ENCODE data around the gene PHKB.

PHKB gene

DNA sequence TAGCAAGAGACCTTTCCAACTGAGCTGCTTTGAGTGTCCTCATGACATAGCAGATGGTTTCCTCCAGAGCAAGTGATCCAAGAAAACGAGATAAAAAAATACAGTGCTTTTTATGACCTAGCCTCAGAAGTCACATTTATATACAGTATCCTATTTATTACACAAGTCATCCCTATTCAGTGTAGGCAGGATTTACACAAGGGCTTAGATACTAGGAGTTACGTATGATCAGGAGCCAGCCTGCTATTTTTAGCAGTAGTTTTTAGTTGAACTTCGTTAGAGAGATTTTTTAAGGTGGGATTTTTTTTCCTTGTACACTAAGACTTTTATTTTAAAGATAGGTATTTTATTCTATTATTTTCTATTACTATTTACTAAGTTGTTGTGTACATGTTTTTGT lies 58.4 kb downstream of the PHKB start:
- POLR2A ChIA-PET = no interaction called here
- TF ChIP-seq, protein P1, sequence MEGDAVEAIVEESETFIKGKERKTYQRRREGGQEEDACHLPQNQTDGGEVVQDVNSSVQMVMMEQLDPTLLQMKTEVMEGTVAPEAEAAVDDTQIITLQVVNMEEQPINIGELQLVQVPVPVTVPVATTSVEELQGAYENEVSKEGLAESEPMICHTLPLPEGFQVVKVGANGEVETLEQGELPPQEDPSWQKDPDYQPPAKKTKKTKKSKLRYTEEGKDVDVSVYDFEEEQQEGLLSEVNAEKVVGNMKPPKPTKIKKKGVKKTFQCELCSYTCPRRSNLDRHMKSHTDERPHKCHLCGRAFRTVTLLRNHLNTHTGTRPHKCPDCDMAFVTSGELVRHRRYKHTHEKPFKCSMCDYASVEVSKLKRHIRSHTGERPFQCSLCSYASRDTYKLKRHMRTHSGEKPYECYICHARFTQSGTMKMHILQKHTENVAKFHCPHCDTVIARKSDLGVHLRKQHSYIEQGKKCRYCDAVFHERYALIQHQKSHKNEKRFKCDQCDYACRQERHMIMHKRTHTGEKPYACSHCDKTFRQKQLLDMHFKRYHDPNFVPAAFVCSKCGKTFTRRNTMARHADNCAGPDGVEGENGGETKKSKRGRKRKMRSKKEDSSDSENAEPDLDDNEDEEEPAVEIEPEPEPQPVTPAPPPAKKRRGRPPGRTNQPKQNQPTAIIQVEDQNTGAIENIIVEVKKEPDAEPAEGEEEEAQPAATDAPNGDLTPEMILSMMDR (IDR thresholded peaks at IDR 0.05; ENCODE audit: control extremely low read depth, extremely low read depth, low read depth, missing control alignments) = no peak
- DNase-seq (ENCODE audit: extremely low spot score) = no peak
- CTCF ChIA-PET = interaction anchor here (1.8 kb wide), 1 partner anchor 13 kb away, joined by 4 read pairs; no protein-coding TSS in a partner anchor

DNA sequence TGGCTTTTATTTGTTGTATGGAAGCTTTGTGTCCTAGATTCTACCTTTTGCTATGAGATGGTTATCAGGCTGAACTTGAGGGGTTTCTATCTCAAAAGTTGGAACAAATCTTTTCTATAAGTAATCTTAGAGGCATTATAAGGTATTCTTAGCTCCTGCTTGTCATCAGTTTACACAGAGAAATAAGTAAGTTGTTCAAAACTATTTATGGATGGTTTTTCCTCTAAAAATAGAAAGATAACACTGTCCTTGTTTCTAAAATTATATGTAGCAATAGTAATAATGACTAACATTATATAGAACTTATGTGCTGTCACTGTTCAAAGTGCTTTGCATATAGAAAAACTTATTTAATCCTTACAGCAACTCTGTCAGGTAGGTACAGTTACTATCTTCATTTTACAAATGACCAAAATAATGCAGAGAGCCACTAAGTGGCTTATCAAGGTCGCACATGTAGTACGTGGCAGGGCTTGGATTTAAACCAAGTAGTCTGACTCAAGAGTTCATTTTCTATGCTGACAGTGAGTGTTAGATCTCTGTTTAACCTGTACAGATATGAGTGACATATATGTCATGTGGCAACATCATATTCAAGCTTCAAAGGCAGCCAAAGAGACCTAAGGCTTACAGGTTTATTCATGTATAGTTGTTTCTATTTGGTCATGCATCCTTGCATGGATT lies 59.0 kb downstream of the PHKB start:
- TF ChIP-seq, protein P1 (IDR thresholded peaks at IDR 0.05; ENCODE audit: control extremely low read depth, extremely low read depth, low read depth, missing control alignments) = no peak
- DNase-seq (ENCODE audit: extremely low spot score) = no peak
- POLR2A ChIA-PET = no interaction called here
- CTCF ChIA-PET = interaction anchor here (1.0 to 1.8 kb wide), 3 partner anchors 9 to 59 kb away, joined by 3 to 4 read pairs (median 3); partner anchors contain the start of genes ITFG1 and PHKB

DNA sequence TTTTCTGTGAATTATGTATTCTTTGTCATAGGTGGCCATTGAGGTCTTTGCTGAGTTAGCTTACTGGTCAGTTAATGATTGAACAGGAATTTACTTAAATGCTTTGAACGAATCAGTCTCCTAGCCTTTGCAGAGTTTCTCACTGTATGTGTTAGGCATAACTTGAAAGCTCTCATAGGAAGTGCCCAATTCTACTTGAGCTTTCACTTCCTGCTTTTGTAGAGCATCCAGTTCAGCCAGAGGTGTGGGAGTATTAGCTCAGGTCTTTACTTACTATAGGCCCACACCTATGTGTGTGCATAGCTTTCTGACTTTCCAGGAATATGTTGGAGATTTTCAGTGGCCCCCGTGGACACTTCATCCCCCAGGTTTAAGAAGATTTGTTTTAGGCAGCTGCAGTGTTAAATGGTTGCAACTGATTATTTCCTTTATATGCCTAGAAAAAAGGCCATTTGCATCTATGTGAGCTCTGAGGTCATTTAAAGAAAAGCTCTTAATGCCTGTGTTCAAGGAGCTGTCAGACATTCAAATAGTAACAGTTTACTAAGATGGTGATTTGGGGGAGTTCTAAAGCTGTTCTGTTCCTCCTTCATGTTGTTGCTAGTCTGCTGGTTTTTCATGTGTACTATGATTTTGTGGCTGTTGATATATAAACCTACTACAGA lies 62.3 kb downstream of the PHKB start:
- TF ChIP-seq, protein P1 (IDR thresholded peaks at IDR 0.05; ENCODE audit: control extremely low read depth, extremely low read depth, low read depth, missing control alignments) = no peak
- DNase-seq (ENCODE audit: extremely low spot score) = peak; percentile 70
- POLR2A ChIA-PET = no interaction called here
- CTCF ChIA-PET = interaction anchor here (0.9 to 1.2 kb wide), 3 partner anchors 11 to 101 kb away, joined by 3 read pairs; no protein-coding TSS in a partner anchor

DNA sequence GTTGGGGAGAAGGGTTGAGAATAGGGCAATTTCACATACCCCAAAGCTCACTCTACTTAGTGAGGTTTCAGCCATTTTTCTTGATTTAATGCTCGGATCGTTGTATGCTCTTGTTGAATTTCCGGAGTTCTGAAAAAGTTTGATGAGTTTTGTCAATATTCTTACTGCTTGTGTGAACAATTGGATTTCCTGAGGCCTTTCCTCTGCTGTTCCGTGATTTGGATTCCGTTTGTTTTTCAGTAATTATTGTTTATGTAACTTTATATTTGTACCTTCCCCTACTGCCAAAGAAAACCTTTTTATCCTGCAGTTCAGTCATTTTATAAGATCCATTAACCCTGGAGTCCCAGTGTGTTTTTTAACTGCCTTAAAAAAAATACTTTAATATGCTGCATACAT lies 62.9 kb downstream of the PHKB start:
- CTCF ChIA-PET = interaction anchor here (1.0 to 1.2 kb wide), 2 partner anchors 82 to 100 kb away, joined by 3 read pairs; no protein-coding TSS in a partner anchor
- TF ChIP-seq, protein P1 (IDR thresholded peaks at IDR 0.05; ENCODE audit: control extremely low read depth, extremely low read depth, low read depth, missing control alignments) = no peak
- DNase-seq (ENCODE audit: extremely low spot score) = no peak
- POLR2A ChIA-PET = no interaction called here

DNA sequence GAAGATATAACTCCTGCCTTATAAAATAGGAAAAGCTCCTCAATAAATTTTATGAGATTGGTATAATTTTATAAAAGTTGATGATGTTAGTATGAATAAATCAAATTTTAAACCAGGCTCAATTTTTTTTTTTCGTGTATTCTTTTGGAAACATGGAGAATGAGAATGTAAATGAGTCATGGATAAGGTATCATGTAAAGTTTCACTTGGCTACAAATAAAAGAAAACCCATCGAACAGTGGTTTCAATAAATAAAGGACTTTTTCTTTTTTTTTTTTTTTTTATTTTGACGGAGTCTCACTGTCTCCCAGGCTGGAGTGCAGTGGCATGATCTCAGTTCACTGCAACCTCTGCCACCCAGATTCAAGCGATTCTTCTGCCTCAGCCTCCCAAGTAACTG lies 67.3 kb downstream of the PHKB start:
- ChIA-PET CTCF (interaction anchor here (0.8 kb wide), 1 partner anchor 12 kb away, joined by 3 read pairs; no protein-coding TSS in a partner anchor), POLR2A (no interaction called here)
- no peak for DNase-seq (ENCODE audit: extremely low spot score)
- TF ChIP-seq, protein P1 (IDR thresholded peaks at IDR 0.05; ENCODE audit: control extremely low read depth, extremely low read depth, low read depth, missing control alignments) = no peak

DNA sequence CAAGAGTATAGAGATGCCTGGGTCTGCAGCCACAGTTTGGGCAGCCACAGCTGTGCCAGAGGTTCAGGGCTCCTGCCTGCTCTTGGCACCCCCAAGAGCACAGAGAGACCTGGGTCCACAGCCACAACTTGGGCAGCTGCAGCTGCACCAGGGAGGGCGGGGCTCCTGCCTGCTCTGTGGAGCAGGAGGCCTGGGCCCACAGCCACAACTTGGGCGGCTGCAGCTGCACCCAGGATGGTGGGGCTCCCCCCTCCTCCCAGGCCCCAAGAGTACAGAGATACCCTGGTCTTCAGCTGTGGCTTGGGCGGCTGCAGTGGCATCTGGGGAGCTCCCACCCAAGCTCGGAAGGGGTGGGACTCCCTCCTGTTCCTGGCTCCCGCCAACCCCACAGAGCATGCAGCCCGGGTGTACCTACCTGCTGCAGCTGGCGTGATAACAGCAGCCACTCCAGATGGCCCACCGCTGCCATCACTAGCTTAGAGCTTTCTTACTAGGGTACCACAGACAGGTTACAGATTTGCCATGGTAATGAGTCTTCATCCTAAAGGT lies 72.7 kb downstream of the PHKB start:
- DNase-seq (ENCODE audit: extremely low spot score) = no peak
- CTCF ChIA-PET = interaction anchor here (0.8 to 1.9 kb wide), 3 partner anchors 10 to 38 kb away, joined by 3 to 7 read pairs (median 3); no protein-coding TSS in a partner anchor
- POLR2A ChIA-PET = no interaction called here
- TF ChIP-seq, protein P1 (IDR thresholded peaks at IDR 0.05; ENCODE audit: control extremely low read depth, extremely low read depth, low read depth, missing control alignments) = no peak

All from GM10248 (cell line).